ENCODE measurements around the gene CAPN14.

The CAPN14 gene

GRCh38 chr2:31243053-31243452 lies 25.7 kb upstream of the CAPN14 start:
- H3K36me3 ChIP-seq (ENCODE audit: control insufficient read depth, insufficient read depth, low read length) = no peaks in the 10 kb centered on the region
- no peaks in the 10 kb centered on the region for H3K9me3 ChIP-seq (ENCODE audit: control insufficient read depth, low read length)
- no peaks in the 10 kb centered on the region for H3K27me3 ChIP-seq (ENCODE audit: control insufficient read depth, insufficient read depth, low read length, poor library complexity, severe bottlenecking)
- no peaks in the 10 kb centered on the region for H3K4me1 ChIP-seq (ENCODE audit: control insufficient read depth, insufficient read depth, low read length)
- 85 to 94% methylated on average over 4 to 5 of the region's 5 CpGs for WGBS, 2 experiments
- no peak overlapping the region for H3K4me3 ChIP-seq (ENCODE audit: insufficient read depth, low read depth, low read length)
- no peak overlapping the region for H3K27ac ChIP-seq (ENCODE audit: insufficient read depth, low read depth, low read length, poor library complexity, severe bottlenecking)

- Histone ChIP-seq H3K27ac (ENCODE audit: insufficient read depth, low read depth, low read length, poor library complexity, severe bottlenecking) (no peak overlapping the region), H3K4me1 (ENCODE audit: control insufficient read depth, insufficient read depth, low read length) (no peaks in the 10 kb centered on the region), H3K9me3 (ENCODE audit: control insufficient read depth, low read length) (no peaks in the 10 kb centered on the region), H3K36me3 (ENCODE audit: control insufficient read depth, insufficient read depth, low read length) (no peaks in the 10 kb centered on the region), H3K27me3 (ENCODE audit: control insufficient read depth, insufficient read depth, low read length, poor library complexity, severe bottlenecking) (no peaks in the 10 kb centered on the region), H3K4me3 (ENCODE audit: insufficient read depth, low read depth, low read length) (no peak overlapping the region)
- 93 to 95% methylated on average over 10 of the region's 10 CpGs for WGBS, 2 experiments
Observed at GRCh38 chr2:31241625-31242270, 24.4 kb upstream of the CAPN14 start.

DNA sequence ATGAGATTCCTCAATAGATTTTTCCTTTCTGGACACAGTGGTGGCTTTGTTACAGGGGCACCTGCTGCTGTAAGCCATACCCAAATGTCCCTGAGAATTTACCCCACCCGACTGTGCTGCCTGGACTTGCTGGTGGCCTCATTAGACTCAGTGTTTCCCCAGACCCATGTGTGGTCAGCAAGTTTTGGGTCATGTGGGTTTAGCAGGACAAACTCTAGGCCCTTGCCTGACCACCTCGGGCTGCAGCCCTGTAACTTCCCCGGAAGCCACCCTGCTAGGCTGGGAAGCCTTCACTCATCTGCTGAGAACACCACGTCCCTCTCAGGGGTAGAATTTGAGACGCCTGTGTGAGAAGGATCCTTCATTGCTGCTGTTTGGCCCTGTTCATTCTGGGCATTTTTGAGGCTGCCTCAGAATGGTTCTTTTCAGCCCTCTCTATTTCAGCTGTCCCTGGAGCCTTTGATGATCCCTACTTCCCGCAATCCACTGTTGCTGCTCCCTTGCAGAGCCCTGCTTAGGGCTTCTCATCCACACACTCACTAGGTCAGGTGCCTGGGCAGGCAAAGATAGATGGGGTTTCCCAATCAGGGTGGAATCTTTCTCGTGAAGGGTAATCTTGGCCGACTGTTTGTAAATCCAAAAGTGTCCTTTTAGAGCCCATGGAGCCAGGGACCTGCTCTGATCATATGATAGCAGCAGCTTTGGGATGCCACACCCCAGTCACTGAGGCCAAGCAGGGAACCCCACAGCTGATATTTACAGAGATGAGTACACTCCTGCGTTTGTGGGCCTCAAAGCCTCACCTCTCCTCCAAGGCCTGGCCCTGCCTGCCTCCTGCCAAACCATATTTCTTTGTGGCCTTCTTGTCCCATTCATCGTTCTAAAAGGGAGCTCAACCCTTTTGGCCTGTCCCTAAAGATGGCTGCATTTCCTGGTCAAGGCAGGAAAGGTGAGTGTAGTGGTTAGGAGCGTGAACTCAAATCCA lies 23.4 kb upstream of the CAPN14 start:
- H3K27ac ChIP-seq (ENCODE audit: insufficient read depth, low read depth, low read length, poor library complexity, severe bottlenecking) = no peak overlapping the region
- no peaks in the 10 kb centered on the region for H3K9me3 ChIP-seq (ENCODE audit: control insufficient read depth, low read length)
- no peaks in the 10 kb centered on the region for H3K4me1 ChIP-seq (ENCODE audit: control insufficient read depth, insufficient read depth, low read length)
- no peaks in the 10 kb centered on the region for H3K27me3 ChIP-seq (ENCODE audit: control insufficient read depth, insufficient read depth, low read length, poor library complexity, severe bottlenecking)
- H3K36me3 ChIP-seq (ENCODE audit: control insufficient read depth, insufficient read depth, low read length) = no peaks in the 10 kb centered on the region
- 87 to 88% methylated on average over 11 of the region's 11 CpGs for WGBS, 2 experiments
- H3K4me3 ChIP-seq (ENCODE audit: insufficient read depth, low read depth, low read length) = no peak overlapping the region

GRCh38 chr2:31239593-31240177 lies 22.4 kb upstream of the CAPN14 start:
- Histone ChIP-seq H3K4me1 (ENCODE audit: control insufficient read depth, insufficient read depth, low read length) (peaks cover 4% of the 10 kb centered on the region), H3K27me3 (ENCODE audit: control insufficient read depth, insufficient read depth, low read length, poor library complexity, severe bottlenecking) (no peaks in the 10 kb centered on the region), H3K27ac (ENCODE audit: insufficient read depth, low read depth, low read length, poor library complexity, severe bottlenecking) (no peak overlapping the region), H3K4me3 (ENCODE audit: insufficient read depth, low read depth, low read length) (no peak overlapping the region), H3K9me3 (ENCODE audit: control insufficient read depth, low read length) (no peaks in the 10 kb centered on the region), H3K36me3 (ENCODE audit: control insufficient read depth, insufficient read depth, low read length) (no peaks in the 10 kb centered on the region)
- WGBS, 2 experiments = 89% methylated on average over 22 of the region's 22 CpGs

DNA sequence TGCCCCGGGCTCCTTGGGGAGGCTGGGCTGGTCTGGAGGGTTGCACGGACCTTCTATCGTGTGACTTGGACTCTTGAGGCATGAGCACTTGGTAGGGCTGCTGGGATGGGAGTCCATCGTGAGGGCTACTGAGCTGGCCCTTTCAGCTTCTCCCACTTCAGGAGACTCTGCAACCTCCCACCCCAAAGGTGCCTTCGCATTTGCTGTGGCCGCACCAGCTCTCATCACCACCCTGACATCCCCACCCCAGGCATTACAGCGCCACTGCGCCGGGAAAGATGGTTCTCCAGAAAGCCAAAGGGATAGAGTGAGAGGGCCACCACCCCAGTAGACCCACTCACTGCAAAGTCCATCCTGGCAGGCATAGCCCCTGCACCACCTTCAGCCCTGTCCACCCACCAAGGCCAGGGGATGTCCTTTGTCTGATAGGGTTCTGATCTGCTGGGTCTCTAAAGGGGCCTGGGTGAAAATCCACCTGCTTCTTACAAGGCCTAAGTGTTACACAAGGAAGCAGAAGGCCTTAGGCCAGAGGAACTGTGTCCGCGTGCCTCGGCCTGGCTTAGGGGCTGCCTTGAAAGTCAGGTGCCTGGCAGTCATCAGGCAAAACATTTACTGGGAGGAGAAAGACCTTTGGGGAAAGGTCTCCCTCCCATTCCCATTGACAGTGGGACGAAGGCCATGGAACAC lies 21.7 kb upstream of the CAPN14 start:
- WGBS, 2 experiments = 93 to 94% methylated on average over 13 of the region's 13 CpGs
- Histone ChIP-seq H3K27me3 (ENCODE audit: control insufficient read depth, insufficient read depth, low read length, poor library complexity, severe bottlenecking) (no peaks in the 10 kb centered on the region), H3K36me3 (ENCODE audit: control insufficient read depth, insufficient read depth, low read length) (no peaks in the 10 kb centered on the region), H3K4me3 (ENCODE audit: insufficient read depth, low read depth, low read length) (no peak overlapping the region), H3K4me1 (ENCODE audit: control insufficient read depth, insufficient read depth, low read length) (peaks cover 6% of the 10 kb centered on the region), H3K9me3 (ENCODE audit: control insufficient read depth, low read length) (no peaks in the 10 kb centered on the region), H3K27ac (ENCODE audit: insufficient read depth, low read depth, low read length, poor library complexity, severe bottlenecking) (no peak overlapping the region)

- no peaks in the 10 kb centered on the region for H3K9me3 ChIP-seq (ENCODE audit: control insufficient read depth, low read length)
- no peak overlapping the region for H3K4me3 ChIP-seq (ENCODE audit: insufficient read depth, low read depth, low read length)
- peaks cover 8% of the 10 kb centered on the region for H3K4me1 ChIP-seq (ENCODE audit: control insufficient read depth, insufficient read depth, low read length)
- WGBS, 2 experiments = 95% methylated on average over 10 of the region's 10 CpGs
- no peaks in the 10 kb centered on the region for H3K36me3 ChIP-seq (ENCODE audit: control insufficient read depth, insufficient read depth, low read length)
- no peak overlapping the region for H3K27ac ChIP-seq (ENCODE audit: insufficient read depth, low read depth, low read length, poor library complexity, severe bottlenecking)
- H3K27me3 ChIP-seq (ENCODE audit: control insufficient read depth, insufficient read depth, low read length, poor library complexity, severe bottlenecking) = no peaks in the 10 kb centered on the region
Observed at GRCh38 chr2:31238126-31238905, 21.0 kb upstream of the CAPN14 start.

DNA sequence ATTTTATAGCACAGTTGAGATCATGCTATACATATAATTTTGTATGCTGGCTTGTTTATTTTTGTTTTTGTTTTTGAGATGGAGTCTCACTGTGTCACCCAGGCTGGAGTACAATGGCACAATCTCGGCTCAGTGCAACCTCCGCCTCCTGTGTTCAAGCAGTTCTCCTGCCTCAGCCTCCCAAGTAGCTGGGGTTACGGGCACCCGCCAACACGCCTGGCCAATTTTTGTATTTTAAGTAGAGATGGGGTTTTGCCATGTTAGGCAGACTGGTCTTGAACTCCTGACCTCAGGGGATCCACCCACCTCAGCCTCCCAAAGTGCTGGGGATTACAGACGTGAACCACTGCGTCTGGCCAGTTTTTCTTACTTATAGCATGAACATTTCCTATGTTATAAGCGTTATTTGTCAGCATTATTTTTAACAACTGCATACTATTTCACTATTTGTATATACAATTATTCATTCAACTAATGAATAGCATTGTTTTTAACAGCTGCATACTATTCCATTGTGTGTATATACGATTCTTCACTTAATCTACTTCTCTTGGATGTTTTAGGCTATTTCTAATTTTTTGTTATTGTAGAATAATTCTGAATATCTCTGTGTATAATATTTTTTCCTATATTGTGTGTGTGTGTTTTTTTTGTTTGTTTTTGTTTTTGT lies 20.2 kb upstream of the CAPN14 start:
- Histone ChIP-seq H3K36me3 (ENCODE audit: control insufficient read depth, insufficient read depth, low read length) (no peaks in the 10 kb centered on the region), H3K27ac (ENCODE audit: insufficient read depth, low read depth, low read length, poor library complexity, severe bottlenecking) (no peak overlapping the region), H3K9me3 (ENCODE audit: control insufficient read depth, low read length) (no peaks in the 10 kb centered on the region), H3K4me1 (ENCODE audit: control insufficient read depth, insufficient read depth, low read length) (peaks cover 11% of the 10 kb centered on the region), H3K27me3 (ENCODE audit: control insufficient read depth, insufficient read depth, low read length, poor library complexity, severe bottlenecking) (no peaks in the 10 kb centered on the region), H3K4me3 (ENCODE audit: insufficient read depth, low read depth, low read length) (no peak overlapping the region)
- WGBS, 2 experiments = 94 to 96% methylated on average over 8 of the region's 9 CpGs

GRCh38 chr2:31236433-31237205 lies 19.3 kb upstream of the CAPN14 start:
- no peaks in the 10 kb centered on the region for H3K36me3 ChIP-seq (ENCODE audit: control insufficient read depth, insufficient read depth, low read length)
- no peaks in the 10 kb centered on the region for H3K27me3 ChIP-seq (ENCODE audit: control insufficient read depth, insufficient read depth, low read length, poor library complexity, severe bottlenecking)
- peaks cover 11% of the 10 kb centered on the region for H3K4me1 ChIP-seq (ENCODE audit: control insufficient read depth, insufficient read depth, low read length)
- H3K4me3 ChIP-seq (ENCODE audit: insufficient read depth, low read depth, low read length) = no peak overlapping the region
- 79 to 80% methylated on average over 7 of the region's 7 CpGs for WGBS, 2 experiments
- H3K27ac ChIP-seq (ENCODE audit: insufficient read depth, low read depth, low read length, poor library complexity, severe bottlenecking) = no peak overlapping the region
- H3K9me3 ChIP-seq (ENCODE audit: control insufficient read depth, low read length) = no peaks in the 10 kb centered on the region
